Activated CD4-positive, CD25-positive, alpha-beta regulatory T cell treated with anti-CD3 and anti-CD28 coated beads, Interleukin-2, amount 50 U/mL, for 24 hours (primary cell): ENCODE measurements around the gene USP36.
"Not testable (repeated sequence)": the region's sequence is repeated elsewhere in the genome, so short reads cannot be mapped to it uniquely, and the experiment has no call there.

ENCODE experiments used
- ATAC-seq, 2 donors: fragments of 150-1000 bp; cut with Tn5 transposase; one replicate each; pipeline ENCODE4 v1.10.0; 2021; ENCODE audit warnings: mild to moderate bottlenecking in 1 of 2, moderate library complexity in 1 of 2

Gene USP36

DNA sequence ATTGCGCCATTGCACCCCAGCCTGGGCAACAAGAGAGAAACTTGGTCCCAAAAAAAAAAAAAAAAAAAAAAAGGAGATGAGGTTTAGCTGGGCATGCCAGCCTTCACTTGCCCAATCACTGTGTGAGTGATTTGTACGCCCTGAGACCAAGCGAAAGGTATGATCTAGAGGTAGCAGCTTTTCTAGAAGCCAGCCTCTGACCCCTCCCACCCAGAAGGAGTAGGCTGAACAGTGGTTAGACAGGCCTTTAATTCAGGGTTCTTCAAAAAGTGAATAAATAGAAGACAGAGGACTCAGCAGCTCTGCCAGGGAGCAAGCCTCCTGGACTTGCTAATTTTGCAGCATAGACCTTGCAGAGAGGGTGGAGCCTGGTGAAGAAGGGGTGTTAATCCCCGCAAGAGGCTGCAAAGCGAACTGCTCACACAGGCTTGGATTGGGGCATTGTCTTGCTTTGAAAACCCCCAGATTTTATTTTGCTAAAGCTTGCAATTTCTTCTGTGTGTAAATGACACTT lies 51.4 kb downstream of the USP36 start:
- peak in 1 of 2 donors; percentile 31 for ATAC-seq

DNA sequence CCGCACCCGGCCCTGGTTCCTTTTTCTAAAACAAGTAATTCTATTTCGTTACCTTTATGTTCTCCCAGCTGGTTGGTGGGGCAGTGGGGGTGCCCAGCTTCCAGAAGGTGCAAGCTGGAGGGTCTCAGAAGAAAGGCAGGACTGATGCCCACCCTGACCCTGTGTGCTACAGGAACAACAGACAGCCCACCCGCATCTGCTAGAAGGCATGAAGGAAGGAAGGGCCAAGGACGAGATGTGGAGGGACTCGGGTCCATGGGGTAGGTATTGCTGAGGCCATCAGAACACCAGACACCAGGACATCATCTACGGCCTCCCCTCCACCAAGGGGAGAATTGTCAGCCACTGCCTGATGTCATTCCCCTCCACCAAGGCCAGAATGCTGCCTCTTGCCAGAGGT lies 52.2 kb downstream of the USP36 start:
- no peak for ATAC-seq

DNA sequence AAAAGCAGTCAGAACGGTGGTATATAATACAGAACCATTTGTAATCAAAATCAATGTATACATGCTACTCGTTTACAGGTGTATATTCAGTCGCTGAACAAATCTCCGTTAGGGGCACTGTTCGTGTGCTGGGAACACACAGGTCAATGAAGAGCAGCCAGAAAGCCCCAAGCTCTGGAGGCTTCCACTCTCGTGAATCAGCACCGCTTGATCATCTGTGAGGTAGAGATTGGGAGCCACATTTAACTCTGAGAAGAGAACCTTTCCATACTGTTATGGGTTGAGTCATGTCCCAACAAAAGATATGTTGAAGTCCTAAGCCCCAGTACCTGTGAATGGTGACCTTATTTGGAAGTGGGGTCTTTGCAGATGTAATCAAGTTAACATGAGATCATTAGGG lies 53.2 kb downstream of the USP36 start:
- ATAC-seq: no peak

DNA sequence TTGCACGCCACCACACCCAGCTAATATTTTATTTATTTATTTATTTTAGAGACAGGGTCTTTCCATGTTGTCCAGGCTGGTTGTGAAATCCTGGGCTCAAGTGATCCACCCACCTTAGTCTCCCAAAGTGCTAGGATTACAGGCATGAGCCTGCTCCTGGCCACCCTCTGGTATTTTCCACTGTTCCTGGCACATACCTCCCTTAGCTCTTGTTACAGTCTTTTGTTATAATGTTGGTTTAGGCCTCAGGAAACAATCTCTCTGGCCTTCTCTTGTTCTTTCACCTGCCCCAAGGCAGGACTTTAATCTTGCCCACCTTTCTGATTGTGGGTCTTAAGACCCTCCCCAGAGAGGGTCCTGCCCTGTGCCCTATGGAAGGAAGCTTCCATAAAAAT lies 55.0 kb downstream of the USP36 start:
- ATAC-seq: no peak

DNA sequence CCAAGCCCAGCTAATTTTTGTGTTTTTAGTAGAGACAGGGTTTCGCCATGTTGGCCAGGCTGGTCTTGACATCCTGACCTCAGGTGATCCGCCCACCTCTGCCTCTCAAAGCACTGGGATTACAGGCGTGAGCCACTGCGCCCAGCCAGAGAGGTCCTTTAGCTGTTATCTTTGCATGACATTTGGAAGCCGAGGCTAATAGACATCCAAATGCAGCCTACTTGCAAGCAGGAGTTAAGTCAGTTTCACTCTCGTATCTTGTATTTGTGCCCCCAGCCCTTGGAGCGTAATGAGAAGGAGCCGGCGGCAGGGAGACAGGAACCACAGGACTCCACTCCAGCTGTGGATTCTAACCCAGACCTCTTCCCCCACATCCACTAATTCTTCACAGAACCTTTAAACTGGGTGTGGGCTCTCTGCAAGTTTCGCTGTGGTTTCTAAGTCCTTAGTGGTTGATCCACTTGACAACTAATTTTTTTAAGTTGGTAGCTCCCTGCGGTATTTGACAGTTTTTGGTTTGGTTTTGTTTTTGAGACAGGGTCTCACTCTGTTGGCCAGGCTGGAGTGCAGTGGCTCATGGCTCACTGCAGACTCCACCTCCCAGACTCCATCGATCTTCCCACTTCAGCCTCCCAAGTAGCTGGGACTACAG lies 55.5 kb downstream of the USP36 start:
- no peak for ATAC-seq

DNA sequence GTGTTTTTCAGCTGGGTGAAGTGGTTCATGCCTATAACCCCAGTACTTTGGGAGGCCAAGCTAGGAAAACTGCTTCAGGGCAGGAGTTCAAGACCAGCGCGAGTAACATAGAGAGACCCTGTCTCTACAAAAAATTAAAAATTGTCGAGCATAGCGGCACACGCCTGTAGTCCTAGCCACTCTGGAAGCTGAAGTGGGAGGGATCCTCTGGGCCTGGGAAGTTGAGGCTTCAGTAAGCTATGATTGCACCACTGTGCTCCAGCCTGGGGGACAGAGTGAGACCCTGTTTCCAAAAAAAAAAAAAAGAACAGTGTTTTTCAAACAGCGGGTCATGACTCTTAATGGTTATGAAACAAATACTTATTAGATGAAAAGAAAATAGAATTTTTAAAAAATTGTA lies 56.3 kb downstream of the USP36 start:
- no peak for ATAC-seq

DNA sequence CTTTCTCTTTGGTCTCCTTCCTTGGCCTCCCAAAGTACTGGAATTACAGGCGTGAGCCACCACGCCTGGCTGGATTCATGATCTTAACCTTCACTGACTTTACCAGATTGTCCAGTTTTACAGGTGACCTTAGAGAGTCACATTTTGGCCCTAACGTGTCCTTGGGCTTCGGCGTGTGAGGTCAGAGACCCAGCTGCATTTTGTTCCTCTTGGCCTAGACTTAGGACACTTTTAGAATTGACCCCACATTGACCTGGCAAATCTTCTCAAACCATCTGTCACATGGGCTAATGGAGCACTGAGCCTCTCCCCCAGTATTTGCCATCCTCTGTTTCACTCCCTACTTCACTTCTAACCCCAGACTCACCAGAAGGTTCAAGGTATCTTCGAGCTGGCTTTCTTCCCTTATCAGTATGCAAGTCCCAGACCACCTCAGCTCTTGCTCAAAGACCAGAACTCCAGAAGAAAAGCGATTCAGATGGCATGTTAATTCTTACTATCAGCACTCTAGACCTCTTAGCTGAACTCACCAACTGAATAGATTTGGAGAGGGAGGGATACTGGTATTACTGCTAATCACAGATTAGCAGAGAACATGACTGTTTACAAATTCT lies 56.8 kb downstream of the USP36 start:
- ATAC-seq: no peak

DNA sequence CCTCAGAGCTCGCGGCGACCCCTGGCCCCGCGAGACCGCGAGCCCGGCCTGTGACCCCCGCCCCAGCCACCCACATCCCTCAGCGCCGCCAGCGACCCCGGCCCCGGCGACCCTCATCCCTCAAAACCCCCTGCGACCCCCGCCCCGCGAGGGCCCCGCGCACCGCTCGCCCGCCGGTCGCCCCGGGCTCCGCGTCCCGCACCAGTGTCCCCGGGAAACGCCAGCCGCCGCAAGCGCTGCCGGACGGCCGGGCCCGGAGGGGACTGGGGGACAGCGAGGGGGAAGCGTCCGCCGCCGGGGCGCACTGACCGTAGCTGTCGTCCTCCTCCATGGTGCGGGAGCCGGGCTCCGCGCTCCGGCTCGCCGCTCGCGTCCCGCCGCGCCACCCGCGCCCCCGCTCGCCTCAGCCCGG lies 58.7 kb downstream of the USP36 start, which contains the start of gene CYTH1:
Gene CYTH1, minus strand, starts transcription at position 381 of the 412 bp plus-strand sequence. Its CDS starts 50 bp downstream, at position 331.
- no peak for ATAC-seq

DNA sequence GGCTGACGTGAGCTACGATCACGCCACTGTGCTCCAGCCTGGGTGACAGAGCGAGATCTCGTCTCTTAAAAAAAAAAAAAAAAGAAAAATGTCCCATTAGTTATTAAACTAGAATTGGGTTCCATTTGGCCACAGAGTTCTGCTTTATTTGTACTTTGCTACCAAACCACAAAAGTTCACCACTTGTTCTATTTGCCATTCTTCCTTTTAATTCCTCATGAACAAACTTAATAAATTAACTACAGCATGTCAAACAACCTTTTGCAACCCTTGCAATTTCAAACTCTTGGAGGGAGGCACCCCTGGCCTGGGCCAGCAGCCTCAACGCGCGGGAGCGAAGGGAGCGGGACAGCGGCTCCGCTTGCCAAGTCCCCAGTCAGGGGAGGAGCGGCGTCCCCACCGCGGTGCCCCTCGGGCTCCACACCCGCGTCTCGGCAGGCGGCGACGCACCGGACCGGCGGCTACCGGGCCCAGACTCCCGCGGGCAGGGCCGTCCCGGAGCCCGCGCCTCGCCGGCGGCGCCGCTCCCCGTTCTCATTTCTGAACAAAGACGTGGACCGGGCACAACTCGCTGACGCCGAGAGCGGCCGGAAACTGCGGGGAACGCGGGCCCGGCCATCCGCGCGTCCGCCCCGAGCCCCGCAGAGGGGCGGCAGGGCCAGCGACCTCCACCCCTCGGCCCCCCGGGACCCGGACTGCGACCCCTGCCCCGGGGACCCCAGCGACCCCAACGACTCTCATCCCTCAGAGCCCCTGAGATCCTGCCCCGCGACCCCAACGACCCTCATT lies 59.3 kb downstream of the USP36 start:
- ATAC-seq: peak; percentile 17 to 24

DNA sequence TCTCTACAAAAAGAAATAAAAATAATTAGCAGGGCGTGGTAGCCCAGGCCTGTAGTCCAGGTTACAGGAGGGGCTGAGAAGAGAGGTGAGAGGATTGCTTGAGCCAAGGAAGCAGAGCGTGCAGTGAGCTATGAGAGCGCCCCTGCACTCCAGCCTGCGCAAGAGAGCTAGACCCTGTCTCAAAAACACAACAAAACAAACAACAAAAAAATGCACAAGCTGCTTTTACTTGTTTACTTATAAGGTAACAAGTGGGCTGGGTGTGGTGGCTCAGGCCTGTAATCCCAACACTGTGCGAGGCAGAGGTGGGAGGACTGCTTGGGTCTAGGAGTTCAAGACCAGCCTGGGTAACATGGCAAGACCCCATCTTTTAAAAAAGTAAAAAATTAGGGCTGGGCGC lies 60.3 kb downstream of the USP36 start:
- ATAC-seq: no peak

DNA sequence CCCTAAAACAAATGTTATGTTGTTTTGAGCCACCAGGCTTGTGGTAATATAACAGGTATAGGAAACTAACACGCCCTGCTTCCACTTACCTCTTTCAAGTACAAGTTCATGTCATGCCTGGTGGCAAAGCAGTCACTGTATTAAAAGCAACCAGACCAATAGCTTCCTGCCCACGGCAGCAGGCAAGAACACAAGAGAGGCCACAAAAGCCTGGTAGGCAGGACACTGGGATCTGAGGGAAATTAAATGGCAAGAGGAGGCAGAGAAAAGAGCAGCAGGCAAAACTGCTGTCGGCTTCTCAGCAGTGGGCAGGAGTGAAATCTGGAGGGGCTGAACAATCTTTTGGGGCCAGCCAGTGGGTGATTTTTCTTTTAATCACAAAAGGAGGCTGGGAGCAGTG lies 60.8 kb downstream of the USP36 start:
- ATAC-seq: peak; percentile 14 to 39

DNA sequence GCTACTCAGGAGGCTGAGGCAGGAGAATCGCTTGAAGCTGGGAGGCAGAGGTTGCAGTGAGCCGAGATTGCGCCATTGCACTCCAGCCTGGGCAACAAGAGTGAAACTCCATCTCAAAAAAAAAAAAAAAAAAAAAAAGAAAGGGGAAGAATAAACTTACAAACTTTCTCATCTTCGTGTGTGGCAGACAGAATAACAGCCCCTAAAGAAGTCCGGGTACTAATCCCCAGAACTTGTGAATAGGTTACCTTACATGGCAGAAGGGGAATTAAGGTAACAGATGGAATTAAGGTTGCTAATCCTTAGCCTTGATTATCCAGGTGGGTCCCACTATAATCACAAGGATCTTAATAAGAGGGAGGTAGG lies 61.3 kb downstream of the USP36 start:
- not testable (repeated sequence) for ATAC-seq

DNA sequence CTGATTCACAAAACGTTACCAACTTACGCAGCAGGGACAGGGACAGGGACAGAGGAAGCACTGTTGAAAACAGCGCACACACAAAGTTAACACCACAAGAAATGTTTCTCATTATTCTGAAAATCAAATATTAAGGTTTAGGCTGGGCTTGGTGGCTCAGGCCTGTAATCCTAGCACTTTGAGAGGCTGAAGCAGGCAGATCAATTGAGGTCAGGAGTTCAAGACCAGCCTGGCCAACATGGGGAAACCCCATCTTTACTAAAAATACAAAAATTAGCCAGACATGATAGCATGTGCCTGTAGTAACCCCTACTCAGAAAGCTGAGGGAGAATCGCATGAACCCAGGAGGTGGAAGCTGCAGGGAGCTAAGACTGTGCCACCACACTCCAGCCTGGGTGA lies 62.7 kb downstream of the USP36 start:
- peak in 1 of 2 donors; percentile 5 for ATAC-seq

DNA sequence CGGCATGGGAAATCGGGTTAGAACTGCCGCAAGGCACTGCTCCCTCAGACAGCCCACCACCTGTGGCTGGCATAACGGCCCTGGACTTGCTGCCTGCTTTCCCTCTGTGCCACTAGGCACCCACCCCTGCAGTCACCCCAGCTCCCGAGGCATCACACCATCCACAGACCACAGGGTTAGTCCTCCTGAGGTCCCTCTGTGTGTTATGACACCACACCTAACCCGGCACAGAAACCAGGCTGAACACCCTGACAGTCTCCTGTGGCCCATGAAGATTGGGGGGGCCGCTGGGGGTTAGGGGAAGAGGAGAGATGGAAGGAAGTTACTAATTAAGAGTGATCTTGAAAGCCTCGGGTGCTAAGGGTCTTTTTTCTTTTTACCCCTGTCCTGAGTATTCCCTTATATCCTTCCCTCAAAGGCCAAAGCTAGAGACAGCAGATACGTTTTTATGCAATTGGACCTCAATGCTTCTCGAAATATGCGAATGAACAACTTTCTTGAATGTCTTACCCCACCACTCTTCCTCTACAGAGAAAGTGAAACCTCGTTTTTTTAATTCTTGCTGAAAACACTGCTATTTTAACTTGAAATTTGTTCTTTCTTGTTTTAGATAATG lies 65.5 kb downstream of the USP36 start:
- peak; percentile 61 to 62 for ATAC-seq

DNA sequence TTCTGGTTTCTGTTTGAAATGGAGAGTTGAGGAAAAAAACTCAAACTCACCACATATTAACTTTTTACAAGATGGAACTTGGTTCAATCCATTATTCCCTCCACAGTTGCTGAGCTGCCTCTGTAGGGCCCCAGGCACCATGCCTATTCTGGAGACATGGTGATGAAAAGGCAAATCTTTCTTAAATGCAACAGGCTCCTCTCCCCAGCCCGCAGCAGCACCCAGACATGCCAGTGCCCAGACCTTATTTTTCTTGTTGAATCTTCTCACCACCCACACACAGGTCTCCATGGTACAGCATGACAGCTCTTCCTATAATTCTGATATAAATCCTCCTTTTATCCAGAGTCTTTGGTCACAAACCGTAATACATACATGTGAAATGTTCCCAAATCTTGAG lies 66.2 kb downstream of the USP36 start:
- ATAC-seq: no peak

DNA sequence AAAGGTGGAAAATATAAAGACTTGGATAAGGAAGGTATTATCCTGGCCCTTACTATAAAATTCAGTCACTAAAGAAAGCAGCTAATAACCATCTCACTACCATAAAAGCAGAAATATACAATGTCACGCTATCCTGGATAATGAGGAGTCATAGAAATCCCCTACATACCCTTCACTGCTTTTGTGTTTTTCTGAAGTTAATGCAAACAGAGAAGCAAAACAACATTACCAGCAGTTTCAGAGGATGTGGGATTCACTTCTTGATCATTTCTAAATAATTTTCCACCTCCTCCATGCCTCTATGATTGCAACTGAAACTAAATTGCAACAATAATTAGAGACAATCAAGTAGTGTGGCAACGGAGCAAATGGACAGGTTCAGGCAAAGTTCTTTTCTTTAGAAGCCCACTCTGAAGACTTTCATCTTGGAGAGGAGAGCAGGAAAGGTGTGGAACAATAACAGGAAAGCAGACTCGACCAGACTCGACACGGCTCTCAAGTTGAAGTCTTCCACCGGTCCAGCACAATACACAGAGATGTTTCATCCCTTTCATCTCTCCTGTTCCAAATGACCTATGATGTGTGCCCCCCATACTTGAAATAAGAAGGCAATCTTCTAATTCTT lies 68.7 kb downstream of the USP36 start:
- peak; percentile 45 to 54 for ATAC-seq

DNA sequence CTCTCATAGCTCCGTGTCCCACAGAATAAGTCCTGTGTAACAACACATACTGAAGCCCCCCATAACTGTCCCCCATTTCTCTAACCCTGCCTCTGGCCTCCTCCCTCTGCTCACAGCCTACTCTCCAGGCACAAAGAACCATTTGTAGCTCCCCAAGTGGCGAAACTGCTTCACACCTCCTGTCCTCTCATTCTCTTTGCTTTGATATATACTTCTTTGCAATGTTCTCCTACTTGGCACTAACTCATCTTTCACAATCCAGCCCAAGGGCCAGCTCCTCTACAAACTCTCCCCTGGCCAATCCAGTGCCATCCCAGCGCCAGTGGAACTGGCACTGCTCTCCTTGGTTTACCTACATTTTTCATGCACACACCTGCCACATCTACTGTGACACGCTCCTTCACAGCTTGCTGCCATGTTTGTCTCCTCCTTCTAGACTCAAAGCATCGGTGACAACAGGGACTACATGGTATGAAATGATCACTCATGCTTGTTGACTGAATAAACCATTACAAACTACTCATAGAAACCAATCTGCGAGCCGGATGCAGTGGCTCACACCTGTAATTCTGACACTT lies 71.3 kb downstream of the USP36 start:
- ATAC-seq: peak in 1 of 2 donors; percentile 14

DNA sequence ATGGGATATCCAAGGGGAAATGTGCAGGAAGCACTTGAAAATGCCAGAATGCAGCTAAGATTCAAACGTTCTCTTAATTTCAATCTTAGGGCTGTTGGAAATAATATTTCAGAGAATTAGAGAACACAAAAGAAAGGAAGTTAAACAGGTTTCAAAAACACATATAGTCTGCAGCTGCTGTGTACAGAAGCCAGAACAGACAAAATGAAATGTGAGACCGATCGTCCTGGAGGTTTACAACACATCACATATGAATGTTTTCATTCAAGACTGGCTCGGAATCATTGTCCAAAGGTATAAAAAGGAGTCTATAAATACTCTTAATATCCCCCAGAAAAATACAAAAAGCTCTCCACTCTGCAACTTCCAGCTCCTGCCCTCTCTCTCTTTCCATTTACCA lies 72.8 kb downstream of the USP36 start:
- ATAC-seq: no peak

DNA sequence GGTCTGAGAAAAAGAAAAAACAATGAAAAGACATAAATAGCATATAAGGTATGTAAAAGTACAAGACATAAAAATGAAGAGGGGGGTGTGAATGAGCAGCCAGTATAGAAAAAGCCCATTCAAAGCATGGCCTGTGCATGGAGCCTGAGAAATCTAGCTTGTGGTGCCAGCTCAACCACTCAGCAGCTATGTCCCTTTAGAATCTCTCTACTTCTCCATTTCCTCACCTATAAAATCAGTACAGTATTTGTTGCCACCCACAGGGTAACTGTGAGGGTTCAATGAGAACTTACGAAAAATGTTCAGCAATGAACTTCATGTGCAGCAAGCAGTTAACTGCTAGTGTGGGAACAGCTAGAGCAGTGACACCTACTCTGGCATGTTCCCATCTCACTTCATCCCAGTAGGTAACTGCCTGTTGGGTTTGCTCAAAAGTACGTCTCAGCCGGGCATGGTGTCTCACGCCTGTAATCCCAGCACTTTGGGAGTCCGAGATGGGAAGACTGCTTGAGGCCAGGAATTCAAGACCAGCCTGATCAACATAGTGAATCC lies 73.8 kb downstream of the USP36 start:
- ATAC-seq: no peak

DNA sequence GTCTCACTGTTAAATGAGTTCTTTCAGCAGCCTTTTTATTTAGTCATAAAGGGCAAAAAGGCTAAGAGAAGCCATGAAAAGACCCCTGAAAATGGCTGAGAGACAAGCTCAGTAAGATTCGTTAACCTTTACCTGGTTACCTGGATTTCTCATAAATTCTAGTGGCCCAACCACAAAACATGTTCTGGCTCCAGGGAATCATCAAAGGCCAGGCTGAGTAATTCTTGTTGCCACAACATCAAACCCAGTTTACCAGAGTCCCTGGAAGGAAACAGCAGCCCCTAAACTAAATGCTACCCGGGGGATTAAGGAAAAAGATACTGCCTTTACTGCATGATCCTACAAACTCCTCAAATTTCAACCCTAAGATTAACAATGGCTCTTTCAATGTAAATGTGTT lies 74.4 kb downstream of the USP36 start:
- ATAC-seq: no peak

DNA sequence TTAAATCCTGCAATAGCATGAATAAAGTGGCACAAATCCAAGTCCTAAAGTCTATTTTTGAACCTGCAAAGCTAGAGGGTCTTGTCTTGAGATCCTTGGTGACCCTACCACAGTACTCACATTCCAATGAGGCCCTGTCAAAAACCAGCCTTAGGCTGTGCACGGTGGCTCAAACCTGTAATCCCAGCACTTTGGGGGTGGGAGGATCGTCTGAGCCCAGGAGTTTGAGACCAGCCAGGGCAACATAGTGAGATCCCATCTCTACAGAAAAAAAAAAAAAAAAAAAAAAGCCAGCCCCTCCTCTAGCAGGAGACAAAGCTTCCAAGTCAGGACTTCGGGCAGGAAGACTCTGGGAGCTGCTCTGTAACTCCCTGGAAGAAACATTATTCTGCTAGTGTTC lies 74.8 kb downstream of the USP36 start:
- ATAC-seq: no peak

DNA sequence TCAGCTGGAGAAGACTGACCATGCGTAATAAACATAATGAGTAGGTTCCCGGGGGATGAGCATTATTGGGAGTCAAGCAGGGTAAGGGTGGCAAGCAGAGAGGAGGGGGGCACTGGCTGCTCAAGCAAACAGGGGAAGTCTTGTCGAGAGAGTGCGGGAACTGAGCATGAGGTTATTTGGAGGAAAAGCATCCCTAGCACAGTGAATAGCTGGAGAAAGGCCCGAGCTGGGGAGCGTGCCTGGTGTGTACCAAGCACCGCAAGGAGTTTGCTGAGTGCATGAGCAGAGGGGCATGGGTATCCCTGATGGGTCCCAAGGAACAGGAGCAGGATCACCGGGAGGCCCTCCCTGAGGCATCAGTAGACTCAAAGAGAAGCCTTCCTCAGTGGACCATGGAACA lies 75.7 kb downstream of the USP36 start:
- ATAC-seq: no peak
